Measurements from ENCODE around the gene USP48.
A peak's percentile ranks its signal among the peaks of the same experiment; 100 is the strongest.
"Not testable (repeated sequence)": the region's sequence is repeated elsewhere in the genome, so short reads cannot be mapped to it uniquely, and the experiment has no call there.

Gene USP48

GRCh38 chr1:21774835-21775549 is 8.0 kb downstream of the USP48 start:
- DNase-seq, result no peak

GRCh38 chr1:21773585-21773984 is 9.4 kb downstream of the USP48 start:
- DNase-seq, result peak in 1 of 4 experiments; percentile 12

GRCh38 chr1:21771672-21772071 is 11.3 kb downstream of the USP48 start:
- DNase-seq, result not testable (repeated sequence)

GRCh38 chr1:21770602-21771001 is 12.3 kb downstream of the USP48 start:
- DNase-seq, result not testable (repeated sequence)

DNA sequence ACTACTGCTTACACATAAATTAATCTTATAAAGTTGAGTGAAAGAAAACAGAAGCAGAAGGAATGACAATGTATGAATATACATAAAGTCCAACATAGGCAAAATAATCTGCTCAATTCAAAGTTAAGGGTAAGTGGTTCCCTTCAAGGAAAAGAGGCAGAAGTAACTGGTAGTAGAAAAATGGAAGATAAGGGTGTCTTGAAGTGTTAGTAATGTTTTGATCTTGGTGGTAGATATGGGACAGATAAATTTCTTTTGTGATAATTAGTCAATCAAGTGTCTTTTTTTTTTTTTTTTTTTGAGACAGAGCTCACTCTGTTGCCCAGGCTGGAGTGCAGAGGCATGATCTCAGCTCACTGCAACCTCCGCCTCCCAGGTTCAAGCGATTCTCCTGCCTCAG is 12.7 kb downstream of the USP48 start:
- DNase-seq, result no peak

DNA sequence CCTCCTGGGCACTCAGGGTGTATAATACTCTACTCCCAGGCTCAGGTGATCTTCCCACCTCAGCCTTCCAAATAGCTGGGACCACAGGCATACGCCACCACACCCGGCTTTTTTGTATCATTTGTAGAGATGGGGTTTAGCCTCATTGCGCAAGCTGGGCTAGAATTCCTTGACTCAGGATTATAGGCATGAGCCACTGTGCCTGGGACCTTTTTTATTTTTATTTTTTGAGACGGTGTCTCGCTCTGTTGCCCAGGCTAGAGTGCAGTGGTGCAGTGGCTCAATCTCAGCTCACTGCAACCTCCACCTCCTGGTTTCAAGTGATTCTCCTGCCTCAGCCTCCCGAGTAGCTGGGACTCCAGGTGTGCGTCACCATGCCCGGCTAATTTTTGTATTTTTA is 15.8 kb downstream of the USP48 start:
- DNase-seq, result not testable (repeated sequence)

GRCh38 chr1:21766210-21766609 is 16.7 kb downstream of the USP48 start:
- DNase-seq, result no peak

DNA sequence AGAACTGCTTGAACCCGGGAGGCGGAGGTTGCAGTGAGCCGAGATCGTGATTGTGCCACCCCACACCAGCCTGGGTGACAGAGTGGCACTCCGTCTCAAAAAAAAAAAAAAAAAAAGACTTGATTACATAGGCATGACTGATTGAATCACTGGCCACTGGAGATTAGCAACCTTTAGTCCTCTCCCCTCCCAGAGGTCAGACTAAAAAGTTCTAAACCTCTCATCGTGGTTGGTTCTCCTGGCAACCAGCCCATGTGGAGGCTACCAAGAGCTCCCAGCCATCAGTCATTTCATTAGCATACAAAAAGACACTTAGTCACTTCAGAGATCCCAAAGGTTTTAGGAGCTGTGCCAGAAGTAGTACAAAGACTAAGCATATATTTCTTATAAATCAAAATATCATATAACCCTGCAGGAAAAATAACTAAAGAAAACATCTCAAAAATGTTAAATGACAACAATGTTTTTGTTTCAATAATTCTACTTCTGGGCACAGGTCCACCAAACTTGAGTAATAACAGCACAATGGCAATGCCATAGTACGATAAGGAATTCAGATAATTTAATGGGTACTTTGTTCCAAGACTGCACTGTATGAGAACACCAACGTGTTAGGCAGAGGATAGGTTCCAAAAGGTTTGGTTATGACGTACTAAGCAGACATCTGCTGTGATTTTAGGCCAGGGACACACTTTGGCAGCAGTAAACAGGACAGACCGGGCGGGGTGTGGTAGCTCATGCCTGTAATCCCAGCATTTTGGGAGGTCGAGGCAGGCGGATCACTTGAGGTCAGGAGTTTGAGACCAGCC is 18.1 kb downstream of the USP48 start:
- DNase-seq, result peak; percentile 36 to 75 (median 43)

DNA sequence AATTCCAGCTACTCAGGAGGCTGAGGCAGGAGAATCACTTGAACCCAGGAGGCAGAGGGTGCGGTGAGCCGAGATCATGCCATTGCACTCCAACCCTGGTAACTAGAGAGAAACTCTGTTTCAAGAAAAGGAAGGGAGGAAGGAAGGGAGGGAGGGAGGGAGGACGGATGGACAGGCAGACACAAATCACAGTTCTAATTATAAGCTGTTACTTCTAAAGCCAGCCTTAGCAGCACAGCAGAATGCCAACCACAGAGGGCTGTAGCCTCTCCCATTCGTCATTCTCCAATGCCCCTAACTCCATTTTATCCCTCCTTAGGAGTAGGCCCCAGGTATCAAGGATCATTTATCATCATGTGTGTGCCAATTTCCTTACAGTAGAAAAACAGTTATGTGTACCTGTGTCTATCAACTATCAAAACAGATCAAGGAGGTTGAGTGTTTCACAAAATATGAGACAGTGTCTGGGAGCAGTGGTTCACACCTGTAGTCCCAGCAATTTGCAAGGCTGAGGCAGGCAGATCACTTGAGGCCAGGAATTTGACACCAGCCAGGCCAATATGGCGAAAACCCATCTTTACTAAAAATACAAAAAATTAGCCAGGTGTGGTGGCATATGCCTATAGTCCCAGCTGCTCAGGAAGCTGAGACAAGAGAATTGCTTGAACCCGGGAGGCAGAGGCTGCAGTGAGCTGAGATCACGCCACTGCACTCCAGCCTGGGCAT is 19.1 kb downstream of the USP48 start:
- DNase-seq, result no peak

GRCh38 chr1:21763236-21763635 is 19.7 kb downstream of the USP48 start:
- DNase-seq, result no peak

- no peak for DNase-seq
Measured at GRCh38 chr1:21762022-21762404, 20.9 kb downstream of the USP48 start.

DNA sequence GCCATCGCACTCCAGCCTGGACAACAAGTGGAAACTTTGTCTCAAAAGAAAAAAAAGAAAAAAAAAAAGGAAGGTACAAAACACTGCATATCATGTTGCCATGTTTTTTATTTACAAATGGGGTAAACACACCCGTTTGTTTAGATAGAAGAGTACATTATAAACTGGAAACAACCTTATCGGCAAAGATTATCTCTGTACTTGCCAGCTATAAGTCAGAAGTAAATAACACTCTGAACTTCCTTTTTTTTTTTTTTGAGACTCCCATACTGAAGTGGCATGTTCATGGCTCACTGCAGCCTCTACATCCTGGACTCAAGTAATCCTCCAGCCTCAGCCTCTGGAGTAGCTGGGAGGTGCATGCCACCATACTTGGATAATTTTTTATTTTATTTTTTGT is 21.9 kb downstream of the USP48 start:
- peak in 3 of 4 experiments; percentile 11 to 36 (median 33) for DNase-seq

GRCh38 chr1:21759818-21760217 is 23.1 kb downstream of the USP48 start:
- DNase-seq, result no peak

- no peak for DNase-seq
Measured at GRCh38 chr1:21759182-21759581, 23.8 kb downstream of the USP48 start.

GRCh38 chr1:21758614-21759013 is 24.3 kb downstream of the USP48 start:
- DNase-seq, result no peak

GRCh38 chr1:21756393-21757089 is 26.4 kb downstream of the USP48 start:
- DNase-seq, result no peak

DNA sequence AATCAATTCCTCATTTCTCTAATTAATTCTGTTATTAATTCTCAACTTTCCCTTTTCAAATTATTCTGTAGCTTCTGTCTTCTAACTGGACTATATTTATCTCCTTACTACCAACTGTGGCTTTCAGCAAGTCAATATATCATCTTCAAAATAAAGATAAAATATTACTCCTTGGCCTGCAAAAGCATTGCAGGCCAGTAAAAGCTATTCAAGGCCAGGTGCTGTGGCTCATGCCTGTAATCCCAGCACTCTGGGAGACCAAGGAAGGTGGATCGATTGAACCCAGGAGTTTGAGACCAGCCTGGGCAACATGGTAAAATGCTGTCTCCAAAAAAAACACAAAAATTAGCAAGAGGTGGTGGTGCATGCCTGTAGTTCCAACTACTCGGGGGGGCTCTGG is 27.9 kb downstream of the USP48 start:
- DNase-seq, result no peak

- no peak for DNase-seq
Measured at GRCh38 chr1:21754583-21754982, 28.4 kb downstream of the USP48 start.

- DNase-seq, result no peak
Measured at GRCh38 chr1:21752186-21752585, 30.8 kb downstream of the USP48 start.

- DNase-seq, result no peak
Measured at GRCh38 chr1:21751281-21751680, 31.7 kb downstream of the USP48 start.

DNA sequence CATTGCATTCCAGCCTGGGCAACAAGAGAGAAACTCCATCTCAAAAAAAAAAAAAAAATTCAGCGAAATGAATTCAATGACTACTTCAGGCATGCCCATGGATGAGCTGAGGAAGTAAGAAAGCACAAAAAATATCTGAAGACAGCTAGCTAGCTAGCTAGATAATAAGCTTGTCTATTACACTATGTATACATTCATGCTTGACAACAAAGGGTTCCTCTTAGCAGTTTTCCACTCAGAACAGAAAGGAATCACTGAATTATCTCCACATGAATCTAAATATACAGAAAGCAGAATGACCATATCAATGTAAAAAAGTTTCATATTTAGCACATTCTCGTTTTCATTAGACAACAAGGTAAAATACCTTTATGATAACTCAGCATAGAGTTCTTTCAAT is 32.1 kb downstream of the USP48 start:
- no peak for DNase-seq

GRCh38 chr1:21749859-21750468 is 33.0 kb downstream of the USP48 start:
- DNase-seq, result no peak

Data from suppressor macrophage (primary cell).